HCT116 (cell line): ENCODE data around the gene GOLGA5. TPM values are rescaled to one million over a fixed set of nuclear protein-coding genes. Genes with fewer than 3 reads are reported as not detected.

Experiments used
- ATAC-seq: fragments of 200-7000 bp; cut with Tn5 transposase; 2 replicates; pipeline ENCODE4 v1.9.1; 2020; ENCODE audit warnings: mild to moderate bottlenecking, moderate library complexity
- BruUV-seq: library from RNA; stranded (reverse); fragments of 400-500 nt; replicated peaks from 2 replicates; lab custom pipeline; 2021; lab: Mats Ljungman, UMichigan
- CTCF ChIA-PET: fragments of 300-600 bp; sonication (Branson Sonifier 250); formaldehyde crosslinking; loops from one replicate; lab custom pipeline; 2021; ENCODE audit warnings: antibody characterized with exemption; lab: Charles Lee
- POLR2A ChIA-PET: fragments of 300-600, 350-600 bp; sonication (Branson Sonifier 250); formaldehyde crosslinking; loops from one replicate; lab custom pipeline; 2021; ENCODE audit warnings: antibody characterized with exemption; lab: Charles Lee
- RAD21 ChIA-PET, 2 experiments: fragments of 300-600 bp; sonication (Branson Sonifier 250); formaldehyde crosslinking; loops; one replicate each; lab custom pipeline; 2023; ENCODE audit warnings: low total read pairs in 2 of 2; ENCODE audit not compliant: uncharacterized antibody in 2 of 2, unreplicated experiment in 2 of 2, low non-redundant PET in 1 of 2; lab: Charles Lee
- DNase-seq: peaks from one replicate; pipeline ENCODE4 v3.0.0-alpha.2; 2010; ENCODE audit warnings: low read depth, low spot score
- H2AFZ ChIP-seq: fragments of 200-600 bp; shearing (Covaris generic), sonication (generic); 2 replicates; pipeline ENCODE4 v1.6.1; 2017; ENCODE audit warnings: low read depth, mixed run types, mixed read lengths, antibody characterized with exemption, low read length; ENCODE audit not compliant: poor library complexity, severe bottlenecking
- H3K27ac ChIP-seq: 2 replicates; pipeline ENCODE4 v1.5.1; 2012; ENCODE audit warnings: low read depth, low read length
- H3K27me3 ChIP-seq: fragments of 200-600 bp; sonication (generic); 2 replicates; pipeline ENCODE4 v1.6.1; 2016; ENCODE audit warnings: mixed run types, low read length, mixed read lengths; ENCODE audit not compliant: insufficient read depth
- H3K36me3 ChIP-seq, 2 experiments: fragments of 200-500 bp in 1 of 2; fragments of 200-600 bp in 1 of 2; sonication (Bioruptor generic) in 1 of 2; sonication (generic) in 1 of 2; 2 replicates each; pipeline versions ENCODE4 v1.5.1 to v1.6.1; 2014 to 2016; ENCODE audit warnings: low read length in 2 of 2, inconsistent platforms in 1 of 2, mixed read lengths in 1 of 2, mixed run types in 1 of 2; ENCODE audit not compliant: insufficient read depth in 2 of 2, control insufficient read depth in 1 of 2
- H3K4me1 ChIP-seq, 2 experiments: fragments of 200-600 bp in 1 of 2; sonication (generic) in 1 of 2; 2 replicates each; pipeline versions ENCODE4 v1.5.1 to v1.6.1; 2012 to 2017; ENCODE audit warnings: low read length in 2 of 2, inconsistent platforms in 1 of 2, mild to moderate bottlenecking in 1 of 2, mixed read lengths in 1 of 2, mixed run types in 1 of 2, moderate library complexity in 1 of 2; ENCODE audit not compliant: insufficient read depth in 2 of 2, control insufficient read depth in 1 of 2
- H3K4me2 ChIP-seq: fragments of 200-600 bp; sonication (generic); 2 replicates; pipeline ENCODE4 v1.6.1; 2017; ENCODE audit warnings: mixed run types, low read length, mixed read lengths
- H3K4me3 ChIP-seq, 2 experiments: fragments of 200-600 bp in 1 of 2; sonication (generic) in 1 of 2; replicated peaks in 1 of 2; 2 replicates each; pipeline ENCODE4 v1.5.1; 2011 to 2016; ENCODE audit warnings: low read length in 2 of 2, control low read depth in 1 of 2, low read depth in 1 of 2, mild to moderate bottlenecking in 1 of 2, mixed read lengths in 1 of 2, mixed run types in 1 of 2
- H3K79me2 ChIP-seq: fragments of 200-600 bp; sonication (generic); 2 replicates; pipeline ENCODE4 v1.6.1; 2017; ENCODE audit warnings: mild to moderate bottlenecking, mixed run types, low read length, moderate library complexity, mixed read lengths; ENCODE audit not compliant: insufficient read depth
- H3K9ac ChIP-seq: fragments of 200-600 bp; sonication (generic); 2 replicates; pipeline ENCODE4 v1.6.1; 2016; ENCODE audit warnings: low read length, mixed read lengths
- H3K9me2 ChIP-seq: fragments of 200-600 bp; sonication (generic), shearing (Covaris generic); 2 replicates; pipeline ENCODE4 v1.6.1; 2017; ENCODE audit warnings: mixed run types, mild to moderate bottlenecking, moderate library complexity; ENCODE audit not compliant: insufficient read depth
- H3K9me3 ChIP-seq, 2 experiments: fragments of 200-500 bp in 1 of 2; fragments of 200-600 bp in 1 of 2; sonication (Bioruptor generic) in 1 of 2; sonication (generic) in 1 of 2; 2 replicates each; pipeline ENCODE4 v1.6.1; 2014 to 2017; ENCODE audit warnings: low read length in 2 of 2, mixed read lengths in 2 of 2, inconsistent platforms in 1 of 2, low read depth in 1 of 2, mild to moderate bottlenecking in 1 of 2, mixed run types in 1 of 2, moderate library complexity in 1 of 2; ENCODE audit not compliant: control insufficient read depth in 1 of 2, insufficient read depth in 1 of 2
- H4K20me1 ChIP-seq: fragments of 200-600 bp; sonication (generic), shearing (Covaris generic); 2 replicates; pipeline ENCODE4 v1.6.1; 2017; ENCODE audit warnings: mixed run types, mild to moderate bottlenecking, moderate library complexity; ENCODE audit not compliant: insufficient read depth
- CTCF ChIP-seq, 3 experiments: fragments of 200-600 bp in 1 of 3; sonication (generic) in 1 of 3; IDR thresholded peaks in 2 of 3; conservative IDR thresholded peaks in 1 of 3; 2 replicates each; pipeline ENCODE4 v1.5.1; 2012 to 2017; ENCODE audit warnings: low read depth in 2 of 3, low read length in 2 of 3, antibody characterized with exemption in 1 of 3, borderline replicate concordance in 1 of 3, control low read depth in 1 of 3, mild to moderate bottlenecking in 1 of 3, mixed read lengths in 1 of 3, mixed run types in 1 of 3, moderate library complexity in 1 of 3; ENCODE audit not compliant: insufficient read depth in 1 of 3
- ELF1 ChIP-seq: IDR thresholded peaks from 2 replicates; pipeline ENCODE4 v1.6.1; 2012; ENCODE audit warnings: low read depth, borderline replicate concordance
- EZH2 ChIP-seq: fragments of 200-600 bp; sonication (generic); IDR thresholded peaks from 2 replicates; pipeline ENCODE4 v1.6.1; 2017; ENCODE audit warnings: antibody characterized with exemption, mixed run types
- EZH2phosphoT487 ChIP-seq: fragments of 200-600 bp; IDR thresholded peaks from 2 replicates; pipeline ENCODE4 v1.6.1; 2018; ENCODE audit warnings: antibody characterized with exemption, borderline replicate concordance
- FOSL1 ChIP-seq: IDR thresholded peaks from 2 replicates; pipeline ENCODE4 v1.6.1; 2012; ENCODE audit warnings: low read depth
- JUND ChIP-seq: IDR thresholded peaks from 2 replicates; pipeline ENCODE4 v1.6.1; 2012
- MAX ChIP-seq: IDR thresholded peaks from 2 replicates; pipeline ENCODE4 v1.6.1; 2012
- RAD21 ChIP-seq: IDR thresholded peaks from 2 replicates; pipeline ENCODE4 v1.6.1; 2012; ENCODE audit warnings: low read depth, mild to moderate bottlenecking
- REST ChIP-seq: IDR thresholded peaks from 2 replicates; pipeline ENCODE4 v1.6.1; 2012; ENCODE audit warnings: low read depth
- SIN3A ChIP-seq: IDR thresholded peaks from 2 replicates; pipeline ENCODE4 v1.6.1; 2012; ENCODE audit warnings: low read depth
- TCF7L2 ChIP-seq: IDR thresholded peaks from 2 replicates; pipeline ENCODE4 v1.7.0; 2011; ENCODE audit warnings: borderline replicate concordance, inconsistent platforms; ENCODE audit not compliant: insufficient read depth, insufficient read length; ENCODE audit errors: extremely low read depth
- YY1 ChIP-seq: IDR thresholded peaks from 2 replicates; pipeline ENCODE4 v1.6.1; 2011; ENCODE audit warnings: low read length, low read depth, moderate library complexity, mild to moderate bottlenecking; ENCODE audit not compliant: insufficient replicate concordance; ENCODE audit errors: extremely low read depth
- ZFX ChIP-seq: fragments of 450-650 bp; IDR thresholded peaks from 2 replicates; pipeline ENCODE4 v1.6.1; 2017
- ZNF274 ChIP-seq: fragments of 200-500 bp; sonication (Bioruptor generic); IDR thresholded peaks from 2 replicates; pipeline ENCODE4 v1.6.1; 2014; ENCODE audit warnings: mild to moderate bottlenecking, low read depth, low read length, inconsistent platforms
- intact Hi-C: fragments of 100-400 bp; cut with micrococcal nuclease; formaldehyde crosslinking; loops from 2 replicates; pipeline ENCODE4 v1.10.0; 2022
- total RNA-seq: library from RNA; stranded (reverse); gene quantifications from one replicate; pipeline ENCODE4 v1.2.1, GENCODE V29; 2021; ENCODE audit not compliant: unreplicated experiment

The GOLGA5 gene
- total RNA-seq, 1 experiment from 2014 or later = 24.4 TPM

DNA sequence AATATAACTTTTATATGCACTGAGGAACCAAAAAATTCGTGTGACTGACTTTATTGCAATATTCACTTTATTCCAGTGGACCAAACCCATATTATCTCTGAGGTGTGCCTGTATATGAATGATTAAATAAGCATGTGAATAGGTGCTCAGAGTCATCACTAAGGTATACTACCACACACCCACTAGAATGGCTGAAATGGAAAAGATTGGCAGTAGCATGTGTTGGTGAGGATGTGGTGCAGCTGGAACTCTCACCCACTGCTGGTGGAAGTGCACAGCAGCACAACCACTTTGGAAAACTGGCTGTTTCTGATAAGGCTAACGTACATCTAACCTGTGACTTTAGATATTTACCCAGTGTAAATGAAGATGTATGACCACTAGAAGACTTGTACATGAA lies 36.8 kb downstream of the GOLGA5 start:
- no peaks in the 10 kb centered on the region for H4K20me1 ChIP-seq
- ChIA-PET CTCF (no interaction called here), RAD21 (no interaction called here)
- DNase-seq (no peak), ATAC-seq (no peak)
- H3K9me2 ChIP-seq = no peaks in the 10 kb centered on the region
- intact Hi-C loops = no loop called here
- no peak overlapping the region for H2AFZ ChIP-seq
- no peak overlapping the region for H3K4me3 ChIP-seq
- no peak overlapping the region for H3K4me2 ChIP-seq
- no peaks in the 10 kb centered on the region for H3K4me1 ChIP-seq
- peaks cover 14 to 21% of the 10 kb centered on the region in 2 experiments for H3K36me3 ChIP-seq
- H3K9me3 ChIP-seq = no peaks in the 10 kb centered on the region
- no TSS peak for BruUV-seq
- no peak overlapping the region for H3K9ac ChIP-seq
- no peak for TF ChIP-seq RAD21
- no peak for TF ChIP-seq ZNF274
- TF ChIP-seq ZFX = no peak
- no peak for TF ChIP-seq FOSL1
- TF ChIP-seq EZH2phosphoT487 = no peak
- TF ChIP-seq YY1 = no peak
- no peak for TF ChIP-seq CTCF (IDR thresholded peaks at IDR 0.05 in 2 of 3, conservative IDR thresholded peaks at IDR 0.05 in 1 of 3; ENCODE audit: borderline replicate concordance in 1 of 3, insufficient read depth in 1 of 3, low read depth in 2 of 3, low read length in 2 of 3)
- TF ChIP-seq SIN3A = no peak
- no peak for TF ChIP-seq ELF1
- no peak for TF ChIP-seq MAX
- no peak for TF ChIP-seq REST
- no peak for TF ChIP-seq JUND
- no peak for TF ChIP-seq EZH2
- no peak for TF ChIP-seq TCF7L2
- TF ChIP-seq, all 23 proteins: peak for 0
- no peaks in the 10 kb centered on the region for H3K27me3 ChIP-seq
- H3K79me2 ChIP-seq = no peaks in the 10 kb centered on the region
- POLR2A ChIA-PET = no interaction called here
- no peak overlapping the region for H3K27ac ChIP-seq
